Endothelial cell of umbilical vein (primary cell): ENCODE results near the gene HEATR5A.

ENCODE experiments used
- CTCF ChIP-seq, 2 donors: IDR thresholded peaks; 1 replicate in 1 of 2; 2 replicates in 1 of 2; pipeline ENCODE4 v1.5.1; 2011; ENCODE audit warnings: low read length in 2 of 2, mild to moderate bottlenecking in 2 of 2, moderate library complexity in 2 of 2, control low read depth in 1 of 2, inconsistent platforms in 1 of 2, low read depth in 1 of 2; ENCODE audit not compliant: insufficient read depth in 1 of 2; ENCODE audit errors: extremely low read depth in 1 of 2
- EZH2 ChIP-seq: IDR thresholded peaks from 2 replicates; pipeline ENCODE4 v1.6.1; 2012; ENCODE audit warnings: borderline replicate concordance, low read depth, mild to moderate bottlenecking, moderate library complexity, low read length, inconsistent platforms; ENCODE audit not compliant: severe bottlenecking
- FOS ChIP-seq: IDR thresholded peaks from 2 replicates; pipeline ENCODE4 v1.6.1; 2011; ENCODE audit warnings: mild to moderate bottlenecking, low read length, moderate library complexity, borderline replicate concordance; ENCODE audit not compliant: insufficient read depth
- GATA2 ChIP-seq: IDR thresholded peaks from 2 replicates; pipeline ENCODE4 v1.7.0; 2011; ENCODE audit warnings: low read depth, mild to moderate bottlenecking, moderate library complexity, mixed read lengths, low read length; ENCODE audit not compliant: insufficient read length, insufficient read depth
- MYC ChIP-seq: IDR thresholded peaks from one replicate; pipeline ENCODE4 v1.6.1; 2011; ENCODE audit warnings: mild to moderate bottlenecking, low read depth, low read length
- POLR2A ChIP-seq: IDR thresholded peaks from 2 replicates; pipeline ENCODE4 v1.6.1; 2012; ENCODE audit warnings: low read depth, mild to moderate bottlenecking, control low read depth, low read length
- POLR2AphosphoS5 ChIP-seq: IDR thresholded peaks from 2 replicates; pipeline ENCODE4 v1.6.1; 2012; ENCODE audit warnings: low read depth, mild to moderate bottlenecking, control low read depth, low read length, moderate library complexity; ENCODE audit not compliant: insufficient read depth
- TF ChIP-seq, protein P1 (sequence below): IDR thresholded peaks from 2 replicates; pipeline ENCODE4 v1.6.1; 2011; ENCODE audit not compliant: insufficient read depth, insufficient read length

- TF ChIP-seq CTCF (IDR thresholded peaks at IDR 0.05; ENCODE audit: extremely low read depth in 1 of 2, insufficient read depth in 1 of 2, low read depth in 1 of 2, low read length in 2 of 2) (no peak), POLR2A (no peak), MYC (no peak), POLR2AphosphoS5 (no peak), EZH2 (no peak), GATA2 (no peak), FOS (no peak)
- TF ChIP-seq, protein P1, sequence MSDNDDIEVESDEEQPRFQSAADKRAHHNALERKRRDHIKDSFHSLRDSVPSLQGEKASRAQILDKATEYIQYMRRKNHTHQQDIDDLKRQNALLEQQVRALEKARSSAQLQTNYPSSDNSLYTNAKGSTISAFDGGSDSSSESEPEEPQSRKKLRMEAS = no peak
Measured at GRCh38 chr14:31336646-31337045, 83.7 kb downstream of the HEATR5A start.
